HG03135 (cell line): Measurements from ENCODE around the gene CA12.
"Not testable (repeated sequence)": the region's sequence is repeated elsewhere in the genome, so short reads cannot be mapped to it uniquely, and the experiment has no call there.

Experiments
- ATAC-seq: cut with Tn5 transposase; IDR thresholded peaks from one replicate; pipeline ENCODE4 v1.9.1; 2021; ENCODE audit warnings: mild to moderate bottlenecking, moderate library complexity; ENCODE audit not compliant: unreplicated experiment

Gene CA12

DNA sequence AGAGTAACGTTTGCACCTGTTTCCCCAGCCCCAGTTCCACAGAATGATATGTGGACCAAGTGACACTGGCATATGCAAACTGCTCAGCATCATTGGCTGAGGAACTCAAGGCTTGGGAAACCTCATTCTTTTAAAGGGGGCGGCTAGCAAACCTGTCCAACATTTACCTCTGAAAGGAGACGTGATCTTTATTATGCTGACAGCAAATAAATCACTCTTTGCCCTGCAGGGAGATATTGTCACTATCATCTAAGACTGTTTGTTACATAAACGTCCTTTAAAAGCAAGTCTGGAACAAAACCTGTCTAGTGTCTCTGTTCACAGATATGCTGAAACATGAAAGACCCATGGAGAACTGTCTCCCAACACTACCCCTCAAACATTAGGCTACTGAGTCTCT, 21.5 kb downstream of the CA12 start:
- no peak for ATAC-seq

DNA sequence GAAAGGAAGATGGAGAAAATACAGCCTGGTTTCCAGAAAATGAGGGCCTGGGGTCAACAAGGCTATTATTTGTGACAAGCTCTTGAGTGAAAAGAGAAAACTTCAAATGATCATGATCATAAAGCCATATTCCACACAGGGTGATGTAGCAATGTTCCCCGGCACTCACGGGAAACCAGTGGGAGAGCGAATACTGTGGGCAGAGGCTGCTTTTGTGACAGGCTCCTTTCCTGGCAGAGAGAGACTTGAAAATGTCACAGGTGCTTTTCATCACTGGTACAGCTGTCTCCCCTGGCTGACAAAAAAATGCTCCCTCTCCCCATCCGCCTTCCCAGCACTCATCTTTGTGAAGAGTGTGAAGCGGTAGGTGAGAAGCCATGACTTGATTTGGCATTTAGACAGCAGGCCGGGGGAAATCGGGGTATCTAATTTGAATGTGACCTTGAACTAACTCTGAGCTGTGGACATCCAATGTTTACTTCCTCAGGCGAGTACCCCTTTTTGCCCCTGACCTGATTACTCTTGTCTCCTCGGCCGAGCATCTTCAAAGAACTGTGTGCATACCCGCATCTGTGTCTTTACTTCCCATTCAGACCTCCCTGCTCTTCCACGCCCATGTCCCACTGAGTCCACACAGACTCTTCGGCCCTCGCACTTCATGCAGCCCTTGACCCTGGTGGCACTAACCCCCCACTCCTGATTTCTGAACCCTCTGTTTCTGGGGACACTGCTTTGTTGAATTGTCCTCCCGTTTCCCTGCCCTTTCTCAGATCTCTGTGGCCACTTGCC, 23.2 kb downstream of the CA12 start:
- no peak for ATAC-seq

DNA sequence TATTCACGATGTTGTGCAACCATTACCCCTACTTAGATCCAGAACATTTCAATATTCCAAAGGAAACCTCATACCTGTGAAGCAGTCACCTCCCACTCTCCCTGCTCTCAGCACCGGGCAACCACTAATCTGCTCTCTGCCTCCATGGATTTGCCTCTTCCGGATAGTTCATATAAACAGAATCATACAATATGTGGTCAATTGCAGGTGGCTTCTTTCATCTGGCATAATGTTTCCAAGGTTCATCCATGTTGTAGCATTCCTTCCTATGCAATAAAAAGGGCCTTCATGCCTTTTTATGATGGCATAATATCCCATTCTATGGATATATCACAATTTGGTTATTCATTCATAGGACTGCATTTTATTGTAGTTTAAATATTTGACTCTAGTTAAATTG, 23.9 kb downstream of the CA12 start:
- ATAC-seq = no peak

DNA sequence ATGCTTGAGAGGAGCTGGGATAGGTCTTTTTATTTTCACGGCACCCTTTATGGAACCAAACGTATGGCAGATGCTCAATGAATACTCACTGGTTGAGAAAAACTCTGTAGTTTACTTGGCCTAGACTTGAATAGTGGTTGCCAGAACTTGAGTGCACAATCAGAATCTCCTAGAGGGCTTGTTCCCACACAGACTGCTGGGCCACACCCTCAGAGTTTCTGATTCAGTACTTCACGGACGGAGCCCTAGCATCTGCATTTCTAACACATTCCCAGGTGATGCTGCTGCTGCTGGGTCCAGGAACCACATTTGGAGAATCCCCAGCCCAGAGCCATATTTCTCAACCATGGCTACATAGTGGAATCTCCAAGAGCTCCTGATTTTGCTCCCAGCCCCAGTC, 24.6 kb downstream of the CA12 start:
- ATAC-seq = no peak

DNA sequence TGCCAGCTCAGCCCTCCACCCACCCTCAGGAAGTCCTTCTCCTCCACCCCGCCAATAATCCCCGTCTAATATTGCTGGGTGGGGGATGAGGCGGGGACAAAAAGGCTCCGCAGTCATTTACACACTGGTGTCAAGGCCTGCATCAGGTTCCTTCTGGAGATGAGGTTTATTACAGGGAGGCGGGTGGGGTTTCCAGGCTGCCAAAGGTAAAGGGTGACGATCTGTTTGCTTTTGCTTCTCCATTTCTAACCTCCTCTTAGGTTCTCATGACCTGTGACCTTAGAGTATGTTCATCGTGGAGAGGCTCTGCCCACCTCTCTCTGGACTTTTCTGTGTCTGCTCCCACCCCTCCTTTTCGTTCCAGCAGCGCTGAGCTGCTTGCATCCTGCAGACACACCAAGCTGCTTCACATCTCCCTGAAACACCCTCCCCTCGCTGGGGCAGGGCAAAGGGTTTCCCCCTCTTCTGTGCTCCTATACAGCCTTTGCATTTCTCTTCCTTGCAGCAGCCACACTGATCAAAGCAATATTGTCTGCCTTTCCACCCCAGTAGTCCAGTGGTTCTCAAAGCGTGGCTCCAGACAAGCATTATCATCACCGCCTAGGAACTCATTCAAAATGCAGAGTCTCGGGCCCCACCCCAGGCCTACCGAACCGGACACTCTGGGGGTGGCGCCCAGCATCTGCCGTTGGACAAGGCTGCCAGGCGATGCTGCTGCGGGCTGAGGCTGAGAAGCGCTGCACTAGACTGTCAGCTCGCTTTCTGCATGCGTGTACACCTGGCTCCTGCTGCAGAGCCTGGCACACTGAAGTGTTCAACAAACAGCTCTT, 26.6 kb downstream of the CA12 start:
- ATAC-seq = no peak

DNA sequence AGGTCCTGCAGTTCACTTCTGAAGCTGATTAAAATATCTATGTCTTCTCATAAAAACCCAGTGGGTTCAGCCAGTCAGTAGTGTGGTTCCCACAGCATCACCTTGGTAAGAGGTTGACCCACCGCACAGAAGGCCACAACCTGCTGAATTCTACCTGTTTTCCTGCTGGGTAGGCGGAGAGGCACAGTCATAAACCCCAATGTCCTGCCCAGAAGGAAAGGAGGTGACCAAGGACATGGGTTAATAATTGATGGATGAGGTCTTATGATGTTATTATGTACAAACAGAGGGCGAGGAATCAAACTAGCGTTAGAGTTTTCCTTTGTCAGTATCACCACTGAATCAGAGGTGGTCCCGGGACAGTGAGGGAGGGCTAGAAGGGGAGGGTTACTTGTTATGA, 27.8 kb downstream of the CA12 start:
- no peak for ATAC-seq

DNA sequence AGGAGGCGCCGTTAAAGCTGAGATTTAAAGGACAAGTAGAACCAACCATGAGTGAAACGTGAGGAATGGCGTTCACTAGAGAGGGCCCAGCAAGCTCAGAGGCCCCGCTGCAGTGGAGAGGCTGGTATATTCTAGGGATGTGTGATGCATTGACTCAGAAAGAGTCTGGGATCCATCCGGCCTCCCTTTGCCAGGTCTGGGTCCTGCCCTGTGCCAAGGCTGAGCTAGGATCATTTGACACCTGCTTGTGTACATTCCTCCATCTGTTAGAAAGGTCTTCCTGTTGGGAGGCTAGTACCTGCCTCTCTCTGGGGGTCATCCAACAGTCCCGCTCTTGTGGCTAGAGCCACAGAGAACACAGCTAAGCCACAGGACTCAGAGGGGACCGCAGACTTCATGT, 28.4 kb downstream of the CA12 start:
- ATAC-seq = no peak

DNA sequence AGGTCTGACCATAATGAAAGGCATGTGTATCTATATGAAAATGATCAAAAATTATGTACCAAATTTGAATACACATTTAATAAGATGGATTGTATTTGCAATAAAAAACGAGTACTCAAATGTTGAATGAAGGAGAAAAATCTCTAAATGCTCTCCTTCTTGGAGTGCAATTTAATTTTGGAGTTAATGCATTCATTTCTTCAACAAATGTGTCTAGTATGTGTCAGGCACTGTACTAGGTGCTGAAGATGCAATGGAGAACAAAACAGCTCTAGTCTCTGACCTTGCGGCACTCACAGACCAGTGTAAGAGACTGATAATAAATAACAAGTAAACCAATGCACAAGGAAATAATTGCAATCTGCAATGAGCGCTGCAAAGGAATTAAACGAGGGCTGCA, 28.8 kb downstream of the CA12 start:
- ATAC-seq = no peak

DNA sequence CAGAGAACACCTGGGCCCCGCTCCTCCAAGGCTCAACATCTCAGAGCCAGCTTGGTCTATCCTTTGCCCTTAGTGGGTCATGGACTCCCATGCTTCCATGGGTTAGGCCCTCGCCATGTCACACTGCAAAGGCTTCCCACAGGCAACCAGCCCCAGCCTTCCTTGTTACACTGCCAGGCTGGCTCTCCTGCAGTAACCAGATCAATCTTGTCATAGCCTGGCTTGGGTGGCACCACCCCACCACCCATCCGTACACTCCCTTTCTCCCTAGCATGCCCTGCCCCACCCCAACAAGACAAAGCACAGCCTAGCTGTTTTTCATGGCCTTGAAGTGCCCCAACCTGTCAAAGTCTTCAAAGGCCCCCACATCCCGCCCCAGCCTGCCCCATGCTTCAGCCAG, 30.5 kb downstream of the CA12 start:
- no peak for ATAC-seq

DNA sequence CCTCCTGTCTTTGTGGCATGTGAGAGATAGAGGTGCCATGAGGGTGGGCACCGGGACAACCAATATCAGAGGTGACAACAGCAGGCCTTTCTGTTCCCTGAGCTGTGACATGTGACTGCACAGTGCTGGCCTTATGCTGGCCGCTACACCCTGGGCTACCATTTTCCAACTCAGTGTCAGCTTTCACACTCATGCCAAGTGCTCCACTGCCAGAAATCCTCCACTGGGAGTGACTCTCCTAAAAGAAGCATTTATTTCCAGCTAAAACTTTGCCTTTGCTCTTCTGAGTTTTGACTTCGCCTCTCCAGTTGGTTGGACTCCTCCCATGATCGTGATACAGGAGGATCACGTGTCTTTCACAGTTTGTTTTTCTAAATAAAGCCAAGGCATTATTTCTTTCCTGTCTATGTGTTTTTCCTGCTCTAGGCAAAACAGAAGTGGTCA, 31.4 kb downstream of the CA12 start:
- no peak for ATAC-seq

DNA sequence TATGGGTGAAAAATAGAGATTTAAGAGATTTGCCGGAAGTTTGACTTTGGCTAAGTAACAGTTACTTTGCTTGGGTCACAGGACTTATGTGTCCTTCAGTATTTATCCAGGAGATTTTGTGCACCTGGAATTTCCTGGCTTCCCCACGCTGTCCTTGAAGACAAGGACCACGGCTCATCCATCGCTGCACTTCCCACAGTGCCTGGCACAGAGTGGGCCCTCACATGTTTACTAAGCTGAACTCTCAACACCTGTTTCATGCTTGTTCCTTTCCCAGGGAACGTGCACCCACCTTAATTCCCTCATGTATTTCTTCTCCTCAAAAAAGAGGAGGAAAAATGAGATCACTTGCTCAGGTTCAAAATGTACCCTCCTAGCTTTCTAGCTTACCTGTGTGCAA, 32.0 kb downstream of the CA12 start:
- ATAC-seq = no peak

DNA sequence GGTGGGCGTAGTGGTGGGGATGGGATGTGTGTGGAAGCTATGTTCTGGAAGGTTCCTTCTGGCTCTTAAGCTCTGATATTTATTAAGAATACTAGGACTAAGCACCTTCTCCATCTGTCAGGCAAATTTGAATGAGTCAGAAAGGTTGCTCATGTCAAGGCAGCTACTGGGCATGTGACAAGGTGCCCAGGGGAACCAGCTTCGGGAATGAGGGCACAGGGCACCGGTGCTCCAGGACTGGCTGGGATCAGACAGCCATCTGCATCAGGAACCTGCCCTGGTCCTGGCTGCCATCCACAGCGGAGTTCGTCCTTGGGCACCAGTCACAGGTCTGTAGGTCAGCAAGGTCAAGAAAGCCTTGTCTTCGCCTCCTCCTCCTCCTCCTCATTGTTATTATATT, 32.5 kb downstream of the CA12 start:
- ATAC-seq = no peak

DNA sequence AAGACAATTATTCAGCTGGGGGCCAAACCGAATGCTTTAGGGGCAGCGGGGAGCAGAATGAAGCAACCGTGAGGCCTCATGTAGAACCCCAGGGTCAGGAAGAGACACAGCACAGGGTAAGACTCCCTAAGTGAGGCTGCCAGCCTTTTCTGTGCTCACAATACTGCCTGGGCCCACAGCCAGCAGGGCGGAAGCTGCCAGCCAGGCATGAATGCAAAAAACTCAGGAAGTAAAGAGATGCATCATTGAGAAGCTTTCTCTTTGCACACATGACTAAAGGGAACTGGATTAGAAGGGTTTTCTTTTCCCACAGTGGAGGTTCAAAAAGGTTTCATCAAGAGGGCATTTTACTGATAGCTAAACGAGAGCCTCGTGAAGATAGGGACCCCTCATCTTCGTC, 33.3 kb downstream of the CA12 start:
- ATAC-seq = no peak

DNA sequence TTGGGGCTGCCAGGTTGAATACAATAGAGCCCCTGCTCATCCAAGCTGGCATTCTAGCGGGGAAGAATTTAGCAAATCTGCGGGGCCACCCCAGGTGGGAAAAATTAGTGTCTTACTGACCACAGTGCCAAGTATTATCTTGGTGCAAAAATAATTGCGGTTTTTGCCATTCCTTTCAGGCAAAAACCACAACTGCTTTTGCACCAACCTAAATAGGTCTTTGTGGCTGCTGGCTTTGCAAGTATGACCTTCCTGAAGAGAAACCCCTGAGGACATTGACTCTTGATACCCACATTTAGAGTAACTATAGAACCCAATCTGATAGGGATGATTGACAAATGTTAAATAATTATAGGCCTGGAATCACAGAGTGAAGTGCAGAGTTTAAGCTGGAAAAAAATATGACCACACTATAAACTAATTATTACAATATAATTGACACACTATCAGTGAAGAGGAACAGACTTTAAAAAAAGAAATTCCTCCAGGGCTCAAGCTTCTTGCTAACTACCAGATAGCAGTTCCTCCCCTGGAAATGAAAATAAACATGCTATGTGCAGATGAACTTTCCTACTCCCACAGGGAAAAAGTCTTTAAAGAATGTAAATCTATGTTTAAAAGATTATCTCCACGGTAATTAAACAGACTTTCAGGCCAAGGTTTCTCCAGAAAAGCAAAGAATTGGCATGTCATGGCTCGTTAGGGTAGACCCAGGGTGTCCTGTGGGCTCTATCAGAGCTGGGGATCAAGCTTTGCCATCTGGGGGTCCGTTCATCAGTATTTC, 34.4 kb downstream of the CA12 start:
- ATAC-seq = no peak

DNA sequence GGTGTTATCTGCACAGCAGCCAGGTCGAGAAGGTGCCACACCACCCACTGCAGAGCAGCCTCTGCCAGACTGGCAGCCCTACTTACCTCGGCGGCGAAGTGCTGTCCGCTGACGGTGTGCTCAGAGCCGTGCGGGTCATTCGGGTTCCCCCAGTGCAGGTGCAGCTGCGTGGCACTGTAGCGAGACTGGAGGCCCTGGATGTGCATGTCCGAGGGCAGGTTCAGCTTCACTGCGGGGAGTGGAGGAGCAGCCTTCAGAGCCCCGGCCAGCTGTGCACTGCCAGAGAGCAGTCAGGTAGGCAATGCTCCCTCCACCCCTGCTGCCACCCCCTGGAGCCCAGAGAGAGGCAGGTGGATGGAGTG, 36.3 kb downstream of the CA12 start:
- no peak for ATAC-seq

DNA sequence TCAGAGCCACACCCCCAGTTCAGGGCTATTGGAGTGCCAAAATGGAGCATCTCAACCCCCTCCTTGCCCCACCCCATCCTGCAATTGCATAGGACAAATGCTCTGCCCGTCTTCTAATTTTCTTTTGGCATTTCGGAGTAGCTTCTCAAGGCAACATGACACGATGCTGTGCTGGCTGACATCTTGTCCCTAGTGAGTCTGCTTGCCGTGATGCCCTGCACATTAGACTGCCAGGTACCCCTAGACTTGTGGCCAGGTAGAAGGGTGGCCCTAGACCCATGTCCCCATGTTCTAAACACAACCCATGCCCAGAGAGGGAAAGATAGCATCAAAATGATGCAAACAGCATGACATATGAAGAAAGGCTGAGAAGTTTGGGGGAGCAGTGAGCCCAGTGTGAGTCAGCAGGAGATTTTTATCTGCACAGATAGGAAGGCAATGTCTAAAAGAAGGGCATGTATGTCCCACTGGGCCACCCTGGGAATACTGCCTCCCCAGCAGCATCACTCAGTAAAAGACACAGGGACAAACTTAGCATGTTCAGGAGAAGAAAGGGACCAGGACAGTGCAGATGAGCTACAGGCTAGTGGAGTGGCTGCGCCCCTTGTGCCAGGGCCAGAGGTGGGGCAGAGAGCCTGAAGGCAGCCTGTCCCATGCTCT, 36.8 kb downstream of the CA12 start:
- no peak for ATAC-seq

DNA sequence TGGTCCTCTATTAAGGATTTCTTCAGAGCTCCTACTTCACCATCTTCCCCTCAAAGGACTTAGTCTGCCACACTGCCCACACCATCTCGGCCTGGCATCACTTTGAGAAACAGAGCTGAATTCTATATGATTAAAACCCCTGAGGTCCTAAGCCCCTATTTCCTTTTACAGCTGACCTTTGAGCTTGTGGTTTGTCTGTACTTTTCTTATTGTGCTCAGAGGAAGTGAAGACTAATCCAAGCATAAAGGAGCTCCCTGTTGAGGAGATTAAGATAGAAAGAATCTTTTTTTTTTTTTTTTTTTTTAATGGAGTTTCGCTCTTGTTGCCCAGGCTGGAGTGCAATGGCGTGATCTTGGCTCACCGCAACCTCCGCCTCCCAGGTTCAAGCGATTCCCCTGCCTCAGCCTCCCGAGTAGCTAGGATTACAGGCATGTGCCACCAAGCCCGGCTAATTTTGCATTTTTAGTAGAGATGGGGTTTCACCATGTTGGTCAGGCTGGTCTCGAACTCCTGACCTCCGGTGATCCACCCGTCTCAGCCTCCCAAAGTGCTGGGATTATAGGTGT, 38.6 kb downstream of the CA12 start:
- ATAC-seq = not testable (repeated sequence)

DNA sequence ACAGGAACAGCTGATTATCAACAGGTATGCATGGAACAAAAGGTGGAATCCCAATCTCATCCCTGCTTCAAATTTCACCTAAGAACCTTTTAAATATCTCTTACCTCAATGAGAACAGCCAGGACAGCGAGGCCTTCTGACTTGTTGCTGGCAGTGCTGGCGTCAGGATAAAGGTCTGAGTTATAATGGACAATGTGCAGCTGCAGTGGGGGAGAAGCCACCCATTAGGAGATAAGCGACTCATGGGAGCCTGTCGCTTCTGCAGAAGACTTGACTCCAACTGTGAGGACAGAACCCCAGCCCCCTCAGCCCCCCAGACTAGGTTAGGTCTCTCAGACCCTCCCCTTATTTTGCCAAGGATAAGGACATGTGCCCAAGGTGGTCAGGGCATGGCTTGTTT, 39.7 kb downstream of the CA12 start:
- no peak for ATAC-seq

DNA sequence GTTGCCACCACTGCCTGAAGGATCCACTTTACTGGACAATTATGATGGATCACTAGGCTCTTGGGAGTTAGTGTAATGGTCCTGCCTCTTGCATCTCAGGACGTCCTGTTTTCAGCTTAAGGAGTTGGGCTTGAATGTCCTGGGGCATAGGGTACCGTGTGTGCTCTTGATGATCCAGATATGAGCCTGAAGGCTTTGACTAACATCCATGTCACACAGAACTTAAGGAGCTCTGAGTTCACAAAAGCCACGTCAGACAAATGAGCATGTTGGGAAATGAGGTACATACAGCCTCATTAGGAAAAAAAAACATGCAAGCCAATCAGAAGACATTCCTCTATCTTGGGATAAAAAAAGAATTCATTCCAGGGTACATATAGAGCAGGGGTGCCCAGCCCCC, 40.8 kb downstream of the CA12 start:
- no peak for ATAC-seq

DNA sequence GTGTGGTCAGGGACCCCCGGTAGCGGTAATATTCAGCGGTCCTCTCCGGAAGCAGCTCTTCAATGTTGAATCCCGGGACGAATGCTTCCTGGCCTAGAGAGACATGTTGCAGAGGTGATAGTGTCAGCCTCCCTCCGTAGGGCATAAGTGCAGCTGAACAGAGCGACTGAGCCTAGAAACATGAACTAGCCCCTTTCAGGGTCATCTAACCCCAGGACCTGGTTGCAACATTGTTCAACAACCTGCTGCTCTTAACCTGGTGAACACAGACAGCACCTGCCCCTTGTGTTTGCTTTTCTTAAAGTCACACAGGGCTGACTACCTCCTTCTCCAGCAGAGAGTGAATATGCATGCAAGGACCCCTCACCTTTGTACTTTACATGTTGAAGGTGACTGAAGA, 41.3 kb downstream of the CA12 start:
- ATAC-seq = no peak

DNA sequence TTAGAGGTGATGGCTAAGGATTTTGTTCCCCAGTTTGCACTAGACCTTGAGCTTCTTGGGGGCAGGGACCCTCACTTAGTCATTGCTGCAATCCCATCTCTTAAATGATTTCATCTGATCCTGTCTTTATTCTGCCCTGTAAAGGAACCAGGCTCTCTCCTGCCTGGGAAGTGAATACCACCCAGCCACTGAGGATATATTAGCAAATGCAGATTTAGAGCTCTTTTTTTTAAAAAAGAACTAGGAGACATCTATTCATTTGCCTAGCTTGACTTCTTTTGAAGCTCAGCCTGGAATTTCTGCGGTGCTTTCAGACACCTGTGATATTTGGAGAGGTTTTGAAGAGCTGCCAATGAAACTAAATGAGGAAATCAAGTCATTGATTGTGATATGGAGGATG, 41.8 kb downstream of the CA12 start:
- no peak for ATAC-seq
